HG03097 (cell line): ENCODE results near the gene GFRA1.
"Not testable (repeated sequence)": the region's sequence is repeated elsewhere in the genome, so short reads cannot be mapped to it uniquely, and the experiment has no call there.

Source experiments
- ATAC-seq: cut with Tn5 transposase; IDR thresholded peaks from one replicate; pipeline ENCODE4 v1.9.1; 2021; ENCODE audit not compliant: unreplicated experiment, low FRiP score

The GFRA1 gene

DNA sequence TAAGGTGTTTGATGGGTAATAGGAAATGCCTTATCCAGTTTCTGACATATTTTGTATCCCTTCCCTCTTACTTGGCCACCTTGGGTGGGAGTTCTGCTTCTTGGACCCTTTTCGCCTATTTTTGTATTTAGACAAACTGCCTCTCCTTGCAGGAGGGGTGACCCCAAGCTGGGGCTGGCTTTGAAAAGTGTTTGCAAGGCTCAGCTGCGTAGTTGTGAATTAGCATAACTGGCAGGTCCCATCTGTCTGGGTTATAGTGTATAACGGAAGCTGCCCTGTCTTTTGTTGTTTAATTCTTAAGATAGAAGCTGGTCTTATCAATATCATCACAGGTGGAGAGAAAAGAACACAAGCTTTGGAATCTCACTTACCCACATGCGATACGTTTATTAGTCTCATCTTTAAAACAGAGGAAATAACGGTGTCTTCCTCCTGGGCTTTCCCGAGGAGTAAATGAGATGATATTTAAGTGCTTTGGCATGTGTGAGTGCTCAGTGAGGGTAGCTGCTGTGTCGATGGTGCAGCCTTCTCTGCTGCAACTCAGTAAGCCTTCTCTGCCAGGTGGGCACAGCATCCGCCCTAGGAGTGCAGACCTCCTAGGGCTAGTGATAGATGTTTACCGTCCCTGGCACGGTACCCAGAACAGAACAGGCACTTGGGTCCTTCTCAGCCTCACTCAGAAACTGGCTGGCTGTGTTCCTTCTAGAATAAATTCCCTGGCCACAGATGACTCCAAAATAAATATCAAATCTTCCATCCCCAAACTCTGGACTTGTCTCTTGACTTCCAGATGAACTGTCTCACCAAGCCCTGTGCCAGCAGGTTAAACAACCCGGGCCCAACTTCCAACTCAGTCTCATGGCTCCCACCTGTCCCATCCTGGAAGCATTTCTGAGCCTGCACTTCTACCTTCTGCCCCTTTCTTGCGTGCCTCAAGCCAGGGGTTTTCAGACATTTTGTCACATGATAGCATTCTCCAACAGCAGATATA is 227.3 kb downstream of the GFRA1 start:
- ATAC-seq = no peak

- no peak for ATAC-seq
Observed at GRCh38 chr10:116044801-116045248, 228.2 kb downstream of the GFRA1 start.

- no peak for ATAC-seq
Observed at GRCh38 chr10:116043861-116044260, 229.1 kb downstream of the GFRA1 start.

DNA sequence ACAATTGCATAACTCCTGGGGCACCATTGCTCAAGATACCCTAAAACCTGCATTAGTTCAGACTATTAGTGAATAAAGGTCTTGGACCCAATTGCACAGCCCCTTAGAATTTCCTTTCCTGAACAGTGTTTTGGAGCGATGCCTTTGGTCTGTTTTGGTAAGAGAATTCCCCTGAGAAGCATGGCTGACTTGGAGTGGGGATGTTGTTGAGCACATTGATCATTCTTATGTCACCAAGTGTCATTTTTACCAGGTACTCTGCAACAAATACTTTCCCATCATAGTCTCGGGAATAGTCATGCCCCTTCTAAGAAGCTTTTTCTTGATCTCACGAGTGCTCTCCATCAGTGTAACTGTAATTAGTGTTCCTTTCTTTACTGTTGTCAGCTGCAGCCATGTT is 229.7 kb downstream of the GFRA1 start:
- ATAC-seq = no peak

DNA sequence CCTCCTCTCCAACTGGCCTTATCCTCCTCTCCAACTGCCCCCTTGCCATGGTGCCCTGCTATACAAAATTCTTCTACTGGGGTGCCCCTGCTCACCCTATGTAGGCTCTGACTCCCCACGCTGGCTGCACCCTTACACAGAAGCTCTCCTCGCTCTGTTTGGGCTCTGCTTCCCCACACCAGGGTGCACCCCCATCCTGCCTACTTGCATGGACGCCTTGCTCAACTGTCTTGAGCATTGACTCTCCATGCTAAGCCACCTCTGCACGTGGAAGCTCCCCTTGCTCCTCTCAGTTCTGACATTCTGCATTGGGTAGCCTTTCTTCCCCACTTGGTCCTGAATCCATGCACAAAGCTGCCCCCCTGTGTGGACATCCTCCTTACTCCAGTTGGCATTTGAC is 231.1 kb downstream of the GFRA1 start:
- no peak for ATAC-seq

DNA sequence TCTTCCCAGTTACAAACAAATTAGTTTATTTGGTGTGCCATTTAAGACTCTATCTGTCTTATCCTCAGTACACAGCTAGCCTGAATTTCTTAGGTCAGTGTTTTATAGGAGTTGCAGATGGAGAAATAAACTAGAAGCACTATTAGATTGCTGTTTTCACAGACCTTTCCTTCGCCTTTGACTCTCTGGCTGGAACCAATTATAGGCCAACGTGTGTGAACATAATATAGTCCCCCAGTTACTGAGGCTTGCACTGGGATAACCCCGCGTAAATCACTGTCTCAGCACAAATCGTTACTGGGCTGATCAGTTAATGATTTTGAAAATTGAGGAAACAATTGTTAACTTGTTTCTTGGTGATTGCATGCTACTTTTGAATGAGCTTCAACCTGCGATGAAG is 233.4 kb downstream of the GFRA1 start:
- ATAC-seq = no peak

DNA sequence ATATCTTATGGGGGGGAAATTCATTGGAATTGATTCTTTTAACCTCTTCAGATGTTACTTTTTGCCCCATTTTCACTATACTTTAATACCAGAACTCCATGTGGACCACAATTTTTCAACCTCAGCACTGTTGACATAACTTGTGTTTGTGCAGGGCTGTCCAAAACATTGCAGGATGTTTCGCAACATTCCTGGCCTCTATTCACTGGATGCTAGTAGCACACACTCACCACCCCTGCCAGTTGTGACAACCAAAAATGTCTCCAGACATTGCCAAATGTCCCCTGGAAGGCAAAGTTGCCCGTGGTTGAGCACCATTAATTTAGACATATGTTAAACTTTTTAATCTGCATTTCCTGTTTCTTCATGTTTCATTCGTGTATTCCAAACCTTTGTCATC is 234.7 kb downstream of the GFRA1 start:
- no peak for ATAC-seq

- ATAC-seq = not testable (repeated sequence)
Observed at GRCh38 chr10:116035406-116035805, 237.6 kb downstream of the GFRA1 start.

DNA sequence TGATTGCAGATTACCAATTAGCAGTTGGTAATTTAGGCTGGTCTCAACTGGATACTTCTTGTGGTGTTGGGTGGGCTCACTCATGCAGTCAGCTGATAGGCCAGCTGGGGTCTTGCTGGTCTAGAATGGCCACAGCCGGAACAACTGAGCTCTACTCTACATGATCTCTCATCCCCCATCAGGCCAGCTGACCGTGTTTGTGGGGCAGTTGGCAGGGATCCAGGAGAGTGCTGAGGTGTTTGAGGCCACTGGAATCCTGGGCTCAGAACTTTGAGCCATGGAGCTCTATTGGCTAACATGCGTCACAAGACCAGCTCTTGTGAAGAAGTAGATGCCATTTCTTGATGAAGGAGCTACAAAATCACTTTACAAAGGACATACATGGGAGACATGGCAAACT is 242.4 kb downstream of the GFRA1 start:
- no peak for ATAC-seq

GRCh38 chr10:116029826-116030225 is 243.2 kb downstream of the GFRA1 start:
- ATAC-seq = no peak

DNA sequence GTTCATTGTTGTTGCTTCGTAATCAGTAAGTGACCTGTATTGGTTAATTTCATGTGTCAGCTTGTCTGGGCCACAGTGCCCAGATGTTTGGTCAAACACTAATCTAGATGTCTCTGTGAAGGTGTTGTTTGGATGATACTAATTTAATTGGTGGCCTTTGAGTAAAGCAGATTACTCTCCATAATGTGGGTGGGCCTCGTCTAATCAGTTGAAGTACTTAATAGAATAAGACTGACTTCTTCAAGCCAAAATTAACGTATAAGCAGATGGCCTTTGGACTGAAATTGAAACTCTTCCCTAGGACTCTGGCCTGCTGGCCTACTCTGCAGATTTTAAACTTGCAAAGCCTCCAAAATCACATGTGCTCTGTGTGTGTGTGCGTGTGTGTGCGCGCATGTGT is 245.7 kb downstream of the GFRA1 start:
- no peak for ATAC-seq

GRCh38 chr10:116026725-116027124 is 246.3 kb downstream of the GFRA1 start:
- no peak for ATAC-seq

GRCh38 chr10:116026315-116026714 is 246.7 kb downstream of the GFRA1 start:
- ATAC-seq = no peak

- no peak for ATAC-seq
Observed at GRCh38 chr10:116024271-116024878, 248.6 kb downstream of the GFRA1 start.

DNA sequence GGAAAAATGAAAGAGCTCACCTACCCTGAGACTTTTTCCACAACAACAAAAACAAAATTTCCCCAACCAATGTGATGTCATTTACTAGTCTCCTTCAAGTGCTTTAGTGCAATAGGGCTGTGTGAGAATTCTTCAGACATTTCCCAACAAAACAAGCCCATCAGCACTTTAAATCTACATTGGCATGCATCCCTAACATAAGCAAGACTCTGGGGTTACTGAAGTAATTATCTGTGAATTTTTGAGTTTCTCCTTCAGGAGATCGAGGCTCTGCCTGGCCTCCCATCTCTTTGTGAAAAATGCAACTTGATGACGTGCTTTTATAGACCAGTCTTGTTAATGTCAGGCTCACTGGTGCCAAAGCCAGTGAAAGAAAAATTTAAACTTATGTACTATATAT is 255.6 kb downstream of the GFRA1 start:
- ATAC-seq = no peak

GRCh38 chr10:116015583-116016333 is 257.2 kb downstream of the GFRA1 start:
- ATAC-seq = no peak

GRCh38 chr10:116014871-116015582 is 258.0 kb downstream of the GFRA1 start:
- no peak for ATAC-seq

DNA sequence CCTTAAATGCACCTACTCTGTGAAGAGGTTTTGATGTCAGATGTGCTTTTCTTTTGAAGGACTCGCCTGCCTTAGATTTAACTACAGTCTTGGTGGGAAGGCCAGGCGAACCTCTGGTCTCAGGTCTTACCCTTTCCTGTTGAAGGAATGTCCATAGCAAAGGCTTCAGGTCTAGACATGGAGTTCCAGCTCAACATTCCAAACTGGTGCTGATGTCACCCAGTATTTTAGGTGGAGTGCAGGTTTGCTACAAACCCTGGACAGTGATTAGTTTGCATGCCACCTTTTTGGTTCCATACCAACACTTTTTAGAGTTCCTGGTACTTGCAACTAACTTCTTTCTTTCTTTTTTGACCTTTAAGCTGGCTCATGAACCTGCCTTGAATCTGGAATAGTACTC is 258.7 kb downstream of the GFRA1 start:
- ATAC-seq = no peak

DNA sequence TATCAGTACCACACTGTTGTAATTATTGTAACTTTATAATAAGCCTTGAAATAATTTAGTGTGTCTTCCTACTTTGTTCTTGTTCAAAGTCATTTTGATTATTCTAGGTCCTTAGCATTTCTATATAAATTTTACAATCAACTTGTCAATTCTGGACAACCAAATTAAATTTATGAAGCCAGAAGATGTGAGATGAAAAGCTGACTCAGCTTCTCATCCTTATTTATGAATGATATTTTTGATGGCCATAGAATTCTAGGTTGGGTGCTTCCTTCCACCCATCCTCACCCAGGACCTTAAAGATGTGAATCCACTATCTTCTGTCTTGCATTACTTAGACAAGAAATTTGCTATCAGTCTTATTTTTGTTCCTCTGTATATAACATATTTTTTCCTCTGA is 261.1 kb downstream of the GFRA1 start:
- no peak for ATAC-seq

DNA sequence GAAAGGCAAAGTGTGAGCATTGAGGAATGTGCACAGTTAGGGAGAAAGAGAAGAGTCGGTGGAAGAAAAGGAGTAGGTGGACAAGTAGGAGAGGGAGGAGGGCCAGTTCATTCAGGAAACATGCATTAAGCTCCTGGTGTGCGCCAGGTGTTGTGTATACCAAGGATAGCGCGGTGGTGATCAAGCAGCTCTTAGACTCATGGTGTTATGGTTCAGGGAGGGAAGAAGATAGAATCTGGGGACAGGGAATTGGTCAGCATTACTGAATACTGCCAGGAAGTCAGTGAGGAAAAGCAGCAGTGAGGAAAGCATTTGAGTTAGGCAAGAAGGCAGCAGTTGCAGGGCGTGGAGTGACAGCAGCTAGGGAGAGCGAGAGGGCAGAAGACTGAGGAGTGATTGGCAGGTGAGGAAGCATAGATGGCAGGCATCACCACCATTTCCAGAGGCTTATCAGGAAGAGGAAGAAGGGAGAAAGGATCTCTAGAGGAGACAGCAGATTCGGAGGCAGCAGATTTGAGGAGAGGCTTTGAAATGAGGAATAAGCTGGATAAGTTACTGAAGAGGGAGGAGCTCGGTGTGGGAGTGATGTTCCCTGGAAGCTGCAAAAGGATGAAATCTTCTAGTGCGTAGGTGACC is 265.6 kb downstream of the GFRA1 start:
- no peak for ATAC-seq
